ENCODE results near the gene NOXA1.

DNA sequence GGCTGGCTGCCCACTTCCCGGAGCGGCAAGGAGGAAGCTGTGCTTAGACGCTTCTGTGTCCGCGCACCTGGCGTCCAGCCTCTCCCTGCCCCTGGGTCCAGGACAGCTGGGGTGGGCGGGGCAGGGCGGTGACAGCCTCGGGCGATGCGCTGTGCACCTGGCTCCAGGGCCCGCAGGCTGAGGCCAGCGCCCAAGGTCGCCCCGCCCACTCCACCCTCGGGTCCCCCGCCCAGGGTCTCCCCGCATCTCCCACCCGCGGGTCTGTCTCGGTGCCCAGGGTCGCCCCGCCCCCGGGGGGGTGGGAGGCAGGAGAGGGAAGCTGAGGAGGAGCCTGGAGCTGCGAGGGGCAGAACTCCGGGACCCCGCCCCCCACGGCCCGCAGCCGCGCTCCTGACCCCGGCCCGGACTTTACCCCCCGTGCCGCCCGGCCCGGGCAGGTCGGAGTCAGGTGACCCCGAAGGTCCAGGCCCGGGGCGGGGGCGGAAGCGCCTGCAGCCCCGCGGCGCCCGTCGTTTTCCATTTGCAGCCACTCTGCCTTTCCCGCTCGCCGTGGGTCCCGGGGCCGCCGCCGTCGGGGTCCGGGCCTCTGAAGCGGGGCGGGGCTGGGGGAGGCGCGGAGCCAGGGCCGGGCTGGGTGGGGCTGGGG, 18.2 kb downstream of the NOXA1 start, which contains the start of gene ENTPD8:
- TF ChIP-seq KDM1A (IDR thresholded peaks at IDR 0.05) = no peak
- no peak for TF ChIP-seq MTA2 (IDR thresholded peaks at IDR 0.05; ENCODE audit: low read depth)
- TF ChIP-seq, protein P1, sequence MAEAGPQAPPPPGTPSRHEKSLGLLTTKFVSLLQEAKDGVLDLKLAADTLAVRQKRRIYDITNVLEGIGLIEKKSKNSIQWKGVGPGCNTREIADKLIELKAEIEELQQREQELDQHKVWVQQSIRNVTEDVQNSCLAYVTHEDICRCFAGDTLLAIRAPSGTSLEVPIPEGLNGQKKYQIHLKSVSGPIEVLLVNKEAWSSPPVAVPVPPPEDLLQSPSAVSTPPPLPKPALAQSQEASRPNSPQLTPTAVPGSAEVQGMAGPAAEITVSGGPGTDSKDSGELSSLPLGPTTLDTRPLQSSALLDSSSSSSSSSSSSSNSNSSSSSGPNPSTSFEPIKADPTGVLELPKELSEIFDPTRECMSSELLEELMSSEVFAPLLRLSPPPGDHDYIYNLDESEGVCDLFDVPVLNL (CRISPR knock-in tag; IDR thresholded peaks at IDR 0.05; ENCODE audit: low read depth) = no peak
- TF ChIP-seq ZNF217 (CRISPR knock-in tag; IDR thresholded peaks at IDR 0.05) = no peak
- TF ChIP-seq, protein P2, sequence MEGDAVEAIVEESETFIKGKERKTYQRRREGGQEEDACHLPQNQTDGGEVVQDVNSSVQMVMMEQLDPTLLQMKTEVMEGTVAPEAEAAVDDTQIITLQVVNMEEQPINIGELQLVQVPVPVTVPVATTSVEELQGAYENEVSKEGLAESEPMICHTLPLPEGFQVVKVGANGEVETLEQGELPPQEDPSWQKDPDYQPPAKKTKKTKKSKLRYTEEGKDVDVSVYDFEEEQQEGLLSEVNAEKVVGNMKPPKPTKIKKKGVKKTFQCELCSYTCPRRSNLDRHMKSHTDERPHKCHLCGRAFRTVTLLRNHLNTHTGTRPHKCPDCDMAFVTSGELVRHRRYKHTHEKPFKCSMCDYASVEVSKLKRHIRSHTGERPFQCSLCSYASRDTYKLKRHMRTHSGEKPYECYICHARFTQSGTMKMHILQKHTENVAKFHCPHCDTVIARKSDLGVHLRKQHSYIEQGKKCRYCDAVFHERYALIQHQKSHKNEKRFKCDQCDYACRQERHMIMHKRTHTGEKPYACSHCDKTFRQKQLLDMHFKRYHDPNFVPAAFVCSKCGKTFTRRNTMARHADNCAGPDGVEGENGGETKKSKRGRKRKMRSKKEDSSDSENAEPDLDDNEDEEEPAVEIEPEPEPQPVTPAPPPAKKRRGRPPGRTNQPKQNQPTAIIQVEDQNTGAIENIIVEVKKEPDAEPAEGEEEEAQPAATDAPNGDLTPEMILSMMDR (IDR thresholded peaks at IDR 0.05 in 2 of 3, conservative IDR thresholded peaks at IDR 0.05 in 1 of 3; ENCODE audit: insufficient read depth in 2 of 3, low read depth in 1 of 3, low read length in 3 of 3) = no peak
- TF ChIP-seq ZSCAN29 (IDR thresholded peaks at IDR 0.05) = no peak
- no peak for TF ChIP-seq ZNF263 (CRISPR knock-in tag; IDR thresholded peaks at IDR 0.05; ENCODE audit: borderline replicate concordance)
- TF ChIP-seq, protein P3, sequence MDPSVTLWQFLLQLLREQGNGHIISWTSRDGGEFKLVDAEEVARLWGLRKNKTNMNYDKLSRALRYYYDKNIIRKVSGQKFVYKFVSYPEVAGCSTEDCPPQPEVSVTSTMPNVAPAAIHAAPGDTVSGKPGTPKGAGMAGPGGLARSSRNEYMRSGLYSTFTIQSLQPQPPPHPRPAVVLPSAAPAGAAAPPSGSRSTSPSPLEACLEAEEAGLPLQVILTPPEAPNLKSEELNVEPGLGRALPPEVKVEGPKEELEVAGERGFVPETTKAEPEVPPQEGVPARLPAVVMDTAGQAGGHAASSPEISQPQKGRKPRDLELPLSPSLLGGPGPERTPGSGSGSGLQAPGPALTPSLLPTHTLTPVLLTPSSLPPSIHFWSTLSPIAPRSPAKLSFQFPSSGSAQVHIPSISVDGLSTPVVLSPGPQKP (CRISPR knock-in tag; IDR thresholded peaks at IDR 0.05) = no peak
- TF ChIP-seq POLR2A (conservative IDR thresholded peaks at IDR 0.05) = no peak
- no peak for TF ChIP-seq STAG1 (CRISPR knock-in tag; IDR thresholded peaks at IDR 0.05; ENCODE audit: borderline replicate concordance)
